A549 (cell line): ENCODE results near the gene EZH1.

ENCODE experiments used
- BHLHE40 ChIP-seq: IDR thresholded peaks from 2 replicates; pipeline ENCODE4 v1.6.1; 2012; ENCODE audit warnings: low read depth, low read length, inconsistent platforms
- CTCF ChIP-seq: fragments of >200 bp; sonication (Bioruptor Twin); formaldehyde crosslinking; IDR thresholded peaks from 3 replicates; pipeline ENCODE4 v1.5.1; 2016
- E2F6 ChIP-seq: IDR thresholded peaks from 2 replicates; pipeline ENCODE4 v1.6.1; 2012; ENCODE audit warnings: low read depth, borderline replicate concordance
- EP300 ChIP-seq, 2 experiments: fragments of >200 bp; sonication (Bioruptor Twin); formaldehyde crosslinking; IDR thresholded peaks; 2 replicates in 1 of 2; 3 replicates in 1 of 2; pipeline ENCODE4 v1.6.1; 2016 to 2017
- MAX ChIP-seq: IDR thresholded peaks from 2 replicates; pipeline ENCODE4 v1.6.1; 2012
- REST ChIP-seq: fragments of 200-600 bp; sonication (generic); IDR thresholded peaks from 2 replicates; pipeline ENCODE4 v1.6.1; 2016; ENCODE audit warnings: antibody characterized with exemption, mild to moderate bottlenecking, moderate library complexity

GRCh38 chr17:42670789-42671657 lies 73.8 kb downstream of the EZH1 start:
- no peak for TF ChIP-seq CTCF
- no peak for TF ChIP-seq MAX
- TF ChIP-seq E2F6, result no peak
- no peak for TF ChIP-seq EP300 (IDR thresholded peaks at IDR 0.05)
- TF ChIP-seq BHLHE40, result no peak
- no peak for TF ChIP-seq REST
